B cell (primary cell): ENCODE results near the gene CRB1. TPM values are rescaled to one million over a fixed set of nuclear protein-coding genes. Genes with fewer than 3 reads are reported as not detected.

ENCODE experiments used
- ATAC-seq: fragments of 200-7000 bp; cut with Tn5 transposase; one replicate; pipeline ENCODE4 v1.10.0; 2021; ENCODE audit warnings: low read depth, mild to moderate bottlenecking, moderate number of reproducible peaks, moderate library complexity
- CTCF ChIA-PET: fragments of 350-600 bp; sonication (Branson Sonifier 250); formaldehyde crosslinking; loops from one replicate; lab custom pipeline; 2021; ENCODE audit warnings: antibody characterized with exemption, inconsistent platforms; lab: Charles Lee
- POLR2A ChIA-PET: fragments of 350-600 bp; sonication (Branson Sonifier 250); formaldehyde crosslinking; loops from one replicate; lab custom pipeline; 2021; ENCODE audit warnings: antibody characterized with exemption; lab: Charles Lee
- DNase-seq: peaks from one replicate; pipeline ENCODE4 v3.0.0; 2013
- H2AFZ ChIP-seq: 2 replicates; pipeline ENCODE4 v1.6.1; 2012; ENCODE audit warnings: mild to moderate bottlenecking, low read depth, low read length; ENCODE audit not compliant: insufficient read depth, poor library complexity, severe bottlenecking
- H3K27ac ChIP-seq, 2 donors: 1 replicate in 1 of 2; 2 replicates in 1 of 2; pipeline ENCODE4 v1.5.1; 2012 to 2013; ENCODE audit warnings: low read length in 2 of 2, mild to moderate bottlenecking in 2 of 2, moderate library complexity in 1 of 2
- H3K27me3 ChIP-seq, 4 experiments: fragments of 200-600 bp in 1 of 4; sonication (generic) in 1 of 4; replicated peaks in 1 of 4; 1 replicate in 2 of 4; 2 replicates in 2 of 4; pipeline versions ENCODE4 v1.6.1 to v1.7.0; 2013 to 2016; ENCODE audit warnings: low read length in 3 of 4, mild to moderate bottlenecking in 2 of 4, mixed read lengths in 1 of 4, moderate library complexity in 1 of 4; ENCODE audit not compliant: insufficient read depth in 4 of 4, control insufficient read depth in 3 of 4; ENCODE audit errors: control extremely low read depth in 1 of 4
- H3K36me3 ChIP-seq, 2 experiments: replicated peaks in 1 of 2; 1 replicate in 1 of 2; 2 replicates in 1 of 2; pipeline versions ENCODE4 v1.6.1 to v1.7.1; 2013; ENCODE audit warnings: low read length in 1 of 2; ENCODE audit not compliant: insufficient read depth in 2 of 2, control insufficient read depth in 1 of 2; ENCODE audit errors: control extremely low read depth in 1 of 2, extremely low read depth in 1 of 2
- H3K4me1 ChIP-seq, 2 donors: fragments of 200-600 bp in 1 of 2; sonication (generic) in 1 of 2; 1 replicate in 1 of 2; 2 replicates in 1 of 2; pipeline versions ENCODE4 v1.5.1 to v1.6.1; 2013 to 2017; ENCODE audit warnings: low read length in 2 of 2; ENCODE audit not compliant: control insufficient read depth in 2 of 2, insufficient read depth in 2 of 2
- H3K4me2 ChIP-seq: replicated peaks from 2 replicates; pipeline ENCODE3; 2012; ENCODE audit warnings: mild to moderate bottlenecking, low read depth, low read length; ENCODE audit not compliant: poor library complexity, severe bottlenecking
- H3K4me3 ChIP-seq, 5 experiments: fragments of 200-600 bp in 1 of 5; sonication (generic) in 1 of 5; 1 replicate in 3 of 5; 2 replicates in 2 of 5; pipeline versions ENCODE4 v1.5.1 to v1.7.0; 2011 to 2016; ENCODE audit warnings: low read length in 4 of 5, mild to moderate bottlenecking in 4 of 5, low read depth in 2 of 5, control low read depth in 1 of 5, moderate library complexity in 1 of 5; ENCODE audit not compliant: insufficient read depth in 1 of 5; ENCODE audit errors: control extremely low read depth in 1 of 5, extremely low read depth in 1 of 5
- H3K79me2 ChIP-seq: fragments of 200-600 bp; sonication (generic); one replicate; pipeline ENCODE4 v1.6.0; 2016; ENCODE audit warnings: low read length; ENCODE audit not compliant: control insufficient read depth, insufficient read depth
- H3K9ac ChIP-seq: fragments of 200-600 bp; sonication (generic); 2 replicates; pipeline ENCODE4 v1.6.1; 2017; ENCODE audit warnings: mild to moderate bottlenecking, low read length, moderate library complexity
- H3K9me3 ChIP-seq, 3 donors: one replicate each; pipeline versions ENCODE4 v1.6.1 to v1.7.1; 2013; ENCODE audit warnings: low read length in 2 of 3; ENCODE audit not compliant: control insufficient read depth in 2 of 3, insufficient read depth in 1 of 3; ENCODE audit errors: control extremely low read depth in 1 of 3
- H4K20me1 ChIP-seq: 2 replicates; pipeline ENCODE4 v1.6.0; 2012; ENCODE audit warnings: mild to moderate bottlenecking, low read length; ENCODE audit not compliant: insufficient read depth, control insufficient read depth, poor library complexity, severe bottlenecking
- H3K27ac Mint-ChIP-seq: one replicate; pipeline ENCODE4 v1.8.0; 2021; ENCODE audit warnings: mixed read lengths
- H3K27me3 Mint-ChIP-seq: one replicate; pipeline ENCODE4 v1.8.0; 2021; ENCODE audit warnings: mixed read lengths
- H3K4me1 Mint-ChIP-seq: one replicate; pipeline ENCODE4 v1.8.0; 2021; ENCODE audit warnings: mixed read lengths
- H3K4me3 Mint-ChIP-seq: one replicate; pipeline ENCODE4 v1.8.0; 2021; ENCODE audit warnings: mixed read lengths
- H3K9me3 Mint-ChIP-seq: one replicate; pipeline ENCODE4 v1.8.0; 2022; ENCODE audit warnings: mixed read lengths; ENCODE audit not compliant: insufficient read depth
- EZH2 ChIP-seq: IDR thresholded peaks from 2 replicates; pipeline ENCODE4 v1.6.1; 2012; ENCODE audit warnings: borderline replicate concordance, low read depth, mild to moderate bottlenecking, moderate library complexity, low read length; ENCODE audit not compliant: insufficient read depth, poor library complexity, severe bottlenecking
- WGBS: methylation state at CpG from one replicate; pipeline ENCODE4 v1.1.5; 2013; ENCODE audit warnings: missing lambda C conversion rate; ENCODE audit not compliant: insufficient coverage; 5-methylcytosine and 5-hydroxymethylcytosine counted together
- intact Hi-C: fragments of 100-400 bp; cut with micrococcal nuclease; formaldehyde crosslinking; loops from one replicate; pipeline ENCODE4 v1.10.0; 2022
- polyA plus RNA-seq: library from polyadenylated mRNA; depleted of rRNA; stranded (reverse); fragments of >200 nt; gene quantifications from 2 replicates; pipeline ENCODE4 v1.2.3, GENCODE V29; 2012
- total RNA-seq, 2 donors: library from RNA; stranded (reverse); fragments of 120-200 nt in 1 of 2; gene quantifications; 1 replicate in 1 of 2; 2 replicates in 1 of 2; pipeline versions ENCODE4 v1.2.3 to v1.2.4, GENCODE V29; 2013 to 2022
- TF ChIP-seq, protein P1 (sequence below): fragments of 200-600 bp; IDR thresholded peaks from one replicate; pipeline ENCODE4 v1.8.0; 2022; ENCODE audit warnings: antibody characterized with exemption, mild to moderate bottlenecking

CRB1 gene
- total and polyA plus RNA-seq, 2 donors (not counting 1 experiment from before 2014, with no cell fraction given): 0.15 TPM; not detected in 1

DNA sequence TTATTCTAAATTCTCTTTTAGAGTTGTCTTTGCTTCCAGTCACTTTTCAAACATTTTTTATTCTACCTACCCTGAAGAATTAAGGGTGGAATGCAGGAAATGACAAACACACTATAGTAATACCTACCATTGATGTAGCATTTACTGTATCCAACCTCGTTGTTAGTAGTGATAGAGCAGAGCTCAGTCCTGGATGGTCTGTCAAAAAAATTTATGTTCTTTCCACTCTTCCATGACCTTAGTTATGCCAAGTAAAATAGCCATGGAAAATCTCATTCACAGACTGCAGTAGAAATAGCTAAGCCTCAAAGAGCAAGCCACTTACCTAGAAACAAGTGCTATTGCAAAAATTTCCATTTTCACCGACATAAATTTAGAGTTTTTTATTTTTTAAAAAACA, 74.6 kb downstream of the CRB1 start:
- H3K4me1 Mint-ChIP-seq: no peaks in the 10 kb centered on the region
- no peaks in the 10 kb centered on the region for H3K4me1 ChIP-seq
- H3K9me3 Mint-ChIP-seq: no peaks in the 10 kb centered on the region
- H3K4me3 Mint-ChIP-seq: no peak overlapping the region
- H3K27ac ChIP-seq: no peak overlapping the region
- H2AFZ ChIP-seq: no peak overlapping the region
- H3K4me3 ChIP-seq: no peak overlapping the region
- WGBS: no CpG with 5 or more reads among the region's 2 CpGs
- H3K9me3 ChIP-seq: no peaks in the 10 kb centered on the region
- no peak overlapping the region for H3K4me2 ChIP-seq
- no peak overlapping the region for H3K27ac Mint-ChIP-seq
- POLR2A ChIA-PET: no interaction called here
- ATAC-seq: no peak
- no peak for DNase-seq
- H4K20me1 ChIP-seq: no peaks in the 10 kb centered on the region
- intact Hi-C loops: no loop called here
- peaks cover 20% of the 10 kb centered on the region for H3K27me3 Mint-ChIP-seq
- no peaks in the 10 kb centered on the region for H3K27me3 ChIP-seq
- H3K36me3 ChIP-seq: no peaks in the 10 kb centered on the region
- no peak for TF ChIP-seq EZH2
- TF ChIP-seq, protein P1, sequence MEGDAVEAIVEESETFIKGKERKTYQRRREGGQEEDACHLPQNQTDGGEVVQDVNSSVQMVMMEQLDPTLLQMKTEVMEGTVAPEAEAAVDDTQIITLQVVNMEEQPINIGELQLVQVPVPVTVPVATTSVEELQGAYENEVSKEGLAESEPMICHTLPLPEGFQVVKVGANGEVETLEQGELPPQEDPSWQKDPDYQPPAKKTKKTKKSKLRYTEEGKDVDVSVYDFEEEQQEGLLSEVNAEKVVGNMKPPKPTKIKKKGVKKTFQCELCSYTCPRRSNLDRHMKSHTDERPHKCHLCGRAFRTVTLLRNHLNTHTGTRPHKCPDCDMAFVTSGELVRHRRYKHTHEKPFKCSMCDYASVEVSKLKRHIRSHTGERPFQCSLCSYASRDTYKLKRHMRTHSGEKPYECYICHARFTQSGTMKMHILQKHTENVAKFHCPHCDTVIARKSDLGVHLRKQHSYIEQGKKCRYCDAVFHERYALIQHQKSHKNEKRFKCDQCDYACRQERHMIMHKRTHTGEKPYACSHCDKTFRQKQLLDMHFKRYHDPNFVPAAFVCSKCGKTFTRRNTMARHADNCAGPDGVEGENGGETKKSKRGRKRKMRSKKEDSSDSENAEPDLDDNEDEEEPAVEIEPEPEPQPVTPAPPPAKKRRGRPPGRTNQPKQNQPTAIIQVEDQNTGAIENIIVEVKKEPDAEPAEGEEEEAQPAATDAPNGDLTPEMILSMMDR: no peak
- H3K79me2 ChIP-seq: no peaks in the 10 kb centered on the region
- no peak overlapping the region for H3K9ac ChIP-seq
- CTCF ChIA-PET: no interaction called here

DNA sequence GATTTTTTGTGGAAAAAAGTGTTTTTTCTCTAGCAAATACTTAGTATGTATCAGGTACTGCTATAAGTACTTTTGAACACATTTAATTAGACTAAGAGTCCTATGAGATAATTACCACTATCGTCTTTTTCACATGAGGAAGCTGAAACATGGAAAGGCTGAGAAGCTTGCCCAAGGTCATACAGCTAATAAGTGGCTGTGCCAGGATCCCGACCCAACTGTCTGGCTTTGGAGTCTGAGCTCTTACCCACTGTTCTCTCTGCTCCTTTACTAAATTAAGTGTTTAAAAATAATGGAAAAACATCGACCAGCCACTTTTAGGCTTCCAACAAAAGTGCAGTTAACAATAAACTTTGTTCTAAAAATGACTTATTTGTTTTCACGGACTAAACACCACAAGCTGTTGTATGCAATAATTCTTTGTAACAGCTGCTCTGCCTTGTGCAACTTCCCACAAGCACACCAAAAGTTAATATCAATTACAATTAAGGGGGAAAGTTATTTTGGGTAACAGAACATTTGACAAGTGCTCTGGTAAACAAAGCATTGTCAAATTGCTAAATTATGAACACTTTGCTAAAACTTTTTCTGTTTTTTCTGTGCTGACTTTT, 75.7 kb downstream of the CRB1 start:
- Histone ChIP-seq H3K27me3 (no peaks in the 10 kb centered on the region), H3K4me2 (no peak overlapping the region), H3K9me3 (no peaks in the 10 kb centered on the region), H3K9ac (no peak overlapping the region), H3K79me2 (no peaks in the 10 kb centered on the region), H3K27ac (no peak overlapping the region), H2AFZ (no peak overlapping the region), H3K4me1 (no peaks in the 10 kb centered on the region), H3K36me3 (no peaks in the 10 kb centered on the region), H4K20me1 (no peaks in the 10 kb centered on the region), H3K4me3 (no peak overlapping the region)
- intact Hi-C loops: no loop called here
- WGBS: no CpG with 5 or more reads among the region's 4 CpGs
- Mint-ChIP-seq H3K4me3 (no peak overlapping the region), H3K27me3 (peaks cover 20% of the 10 kb centered on the region), H3K9me3 (no peaks in the 10 kb centered on the region), H3K27ac (no peak overlapping the region), H3K4me1 (no peaks in the 10 kb centered on the region)
- ATAC-seq (no peak), DNase-seq (no peak)
- TF ChIP-seq, protein P1: no peak
- TF ChIP-seq EZH2: no peak
- POLR2A ChIA-PET: no interaction called here
- CTCF ChIA-PET: no interaction called here
